Vagina (tissue), 2 donors: Measurements from ENCODE around the gene ADCY9.

ENCODE experiments used
- CTCF ChIP-seq, 3 experiments: fragments of 450-650 bp in 2 of 3; fragments of 200-600 bp in 1 of 3; sonication (generic) in 1 of 3; IDR thresholded peaks; one replicate each; pipeline ENCODE4 v1.5.1; 2017 to 2019; ENCODE audit warnings: antibody characterized with exemption in 3 of 3, mild to moderate bottlenecking in 2 of 3, moderate library complexity in 2 of 3
- POLR2A ChIP-seq, 2 donors: fragments of 450-650 bp; IDR thresholded peaks; one replicate each; pipeline ENCODE4 v1.6.1; 2017; ENCODE audit warnings: antibody characterized with exemption in 2 of 2, mild to moderate bottlenecking in 2 of 2, moderate library complexity in 2 of 2
- POLR2AphosphoS5 ChIP-seq, 2 donors: sonication (generic); formaldehyde crosslinking; IDR thresholded peaks; one replicate each; pipeline ENCODE4 v1.9.0; 2017; ENCODE audit warnings: antibody characterized with exemption in 2 of 2, mild to moderate bottlenecking in 2 of 2, low read depth in 1 of 2; ENCODE audit not compliant: insufficient read depth in 1 of 2

- TF ChIP-seq CTCF (IDR thresholded peaks at IDR 0.05) (no peak), POLR2AphosphoS5 (IDR thresholded peaks at IDR 0.05; ENCODE audit: insufficient read depth in 1 of 2, low read depth in 1 of 2) (no peak), POLR2A (IDR thresholded peaks at IDR 0.05) (no peak)
Measured at GRCh38 chr16:4096509-4096908, 19.7 kb downstream of the ADCY9 start.
